HepG2 (cell line): Measurements from ENCODE around the gene ECM1. TPM values are rescaled to one million over a fixed set of nuclear protein-coding genes. Genes with fewer than 3 reads are reported as not detected.
A peak's percentile ranks its signal among the peaks of the same experiment; 100 is the strongest.

Source experiments
- ARHGAP35 ChIP-seq: sonication (generic); formaldehyde crosslinking; IDR thresholded peaks from 2 replicates; pipeline ENCODE4 v1.9.0; 2022; ENCODE audit warnings: mild to moderate bottlenecking, inconsistent platforms, moderate library complexity, missing genetic modification reagents, borderline replicate concordance
- ATF7-NPFF ChIP-seq: sonication (generic); formaldehyde crosslinking; IDR thresholded peaks from 2 replicates; pipeline ENCODE4 v1.8.1; 2023; ENCODE audit warnings: mild to moderate bottlenecking, low read depth, missing genetic modification reagents, moderate library complexity
- GATAD2A ChIP-seq: IDR thresholded peaks from 2 replicates; pipeline ENCODE4 v1.6.1; 2016
- MED13 ChIP-seq: sonication (generic); formaldehyde crosslinking; IDR thresholded peaks from 2 replicates; pipeline ENCODE4 v1.5.0; 2020; ENCODE audit warnings: missing genetic modification reagents
- MXI1 ChIP-seq: IDR thresholded peaks from 3 replicates; pipeline ENCODE4 v1.6.1; 2012; ENCODE audit warnings: low read depth, low read length, inconsistent platforms, borderline replicate concordance
- PCBP2 ChIP-seq: fragments of 200-400 bp; formaldehyde crosslinking; optimal IDR thresholded peaks from 2 replicates; pipeline ENCODE3; 2018; ENCODE audit warnings: low read length, low read depth; ENCODE audit not compliant: poor library complexity, severe bottlenecking
- SP5 ChIP-seq: IDR thresholded peaks from 2 replicates; pipeline ENCODE4 v1.6.1; 2016; ENCODE audit warnings: low read depth, borderline replicate concordance
- ZBTB8A ChIP-seq: sonication (generic); formaldehyde crosslinking; IDR thresholded peaks from 2 replicates; pipeline ENCODE4 v1.4.0; 2020; ENCODE audit warnings: mild to moderate bottlenecking, low read depth, missing genetic modification reagents, borderline replicate concordance
- ZNF121 ChIP-seq: sonication (generic); formaldehyde crosslinking; IDR thresholded peaks from 2 replicates; pipeline ENCODE4 v1.5.0; 2020; ENCODE audit warnings: mild to moderate bottlenecking, missing genetic modification reagents
- ZNF124 ChIP-seq: sonication (generic); formaldehyde crosslinking; IDR thresholded peaks from 2 replicates; pipeline ENCODE4 v1.4.0; 2020; ENCODE audit warnings: missing genetic modification reagents
- ZNF446 ChIP-seq: sonication (generic); formaldehyde crosslinking; IDR thresholded peaks from 2 replicates; pipeline ENCODE4 v1.5.0; 2020; ENCODE audit warnings: mild to moderate bottlenecking, missing genetic modification reagents
- ZNF619 ChIP-seq: sonication (generic); formaldehyde crosslinking; IDR thresholded peaks from 2 replicates; pipeline ENCODE4 v1.4.0; 2020; ENCODE audit warnings: mild to moderate bottlenecking, missing genetic modification reagents
- ZNF788 ChIP-seq: sonication (generic); formaldehyde crosslinking; IDR thresholded peaks from 2 replicates; pipeline ENCODE4 v1.5.0; 2020; ENCODE audit warnings: mild to moderate bottlenecking, missing genetic modification reagents, borderline replicate concordance
- ZNF792 ChIP-seq: IDR thresholded peaks from 2 replicates; pipeline ENCODE4 v1.6.1; 2016
- polyA plus RNA-seq, 8 experiments: library from polyadenylated mRNA; depleted of rRNA in 3 of 8; stranded (reverse) in 7 of 8; unstranded in 1 of 8; fragments of >200 nt; fragmentation: Illumina TruSeq in 4 of 8; extraction: Trizol in 4 of 8; gene quantifications; 2 replicates each; pipeline versions ENCODE4 v1.2.1 to v1.2.3, GENCODE V29; 2011 to 2016; ENCODE audit warnings: low read depth in 4 of 8, missing spikeins in 1 of 8, mixed read lengths in 1 of 8; ENCODE audit not compliant: insufficient read depth in 1 of 8
- total RNA-seq, 5 experiments: library from RNA; depleted of rRNA; stranded (reverse); fragments of >200 nt; fragmentation: Illumina TruSeq; extraction: Trizol; gene quantifications; 2 replicates each; pipeline ENCODE4 v1.2.3, GENCODE V29; 2016; ENCODE audit warnings: low read depth in 1 of 5
- TF ChIP-seq, protein P1 (sequence below): sonication (generic); formaldehyde crosslinking; IDR thresholded peaks from 2 replicates; pipeline ENCODE4 v1.4.0; 2020; ENCODE audit warnings: missing genetic modification reagents
- TF ChIP-seq, protein P2 (sequence below): sonication (generic); formaldehyde crosslinking; IDR thresholded peaks from 2 replicates; pipeline ENCODE4 v1.5.0; 2020; ENCODE audit warnings: missing genetic modification reagents, mild to moderate bottlenecking, borderline replicate concordance
- TF ChIP-seq, protein P3 (sequence below): sonication (generic); formaldehyde crosslinking; IDR thresholded peaks from 2 replicates; pipeline ENCODE4 v1.4.0; 2020; ENCODE audit warnings: mild to moderate bottlenecking, missing genetic modification reagents
- TF ChIP-seq, protein P4 (sequence below): sonication (generic); formaldehyde crosslinking; IDR thresholded peaks from 2 replicates; pipeline ENCODE4 v1.4.0; 2020; ENCODE audit warnings: missing genetic modification reagents

Gene ECM1
- total and polyA plus RNA-seq, 2 of the 13 experiments (the other 11 are each of a cell fraction or from before 2014, with no cell fraction given), result 0.42 to 1.0 TPM

DNA sequence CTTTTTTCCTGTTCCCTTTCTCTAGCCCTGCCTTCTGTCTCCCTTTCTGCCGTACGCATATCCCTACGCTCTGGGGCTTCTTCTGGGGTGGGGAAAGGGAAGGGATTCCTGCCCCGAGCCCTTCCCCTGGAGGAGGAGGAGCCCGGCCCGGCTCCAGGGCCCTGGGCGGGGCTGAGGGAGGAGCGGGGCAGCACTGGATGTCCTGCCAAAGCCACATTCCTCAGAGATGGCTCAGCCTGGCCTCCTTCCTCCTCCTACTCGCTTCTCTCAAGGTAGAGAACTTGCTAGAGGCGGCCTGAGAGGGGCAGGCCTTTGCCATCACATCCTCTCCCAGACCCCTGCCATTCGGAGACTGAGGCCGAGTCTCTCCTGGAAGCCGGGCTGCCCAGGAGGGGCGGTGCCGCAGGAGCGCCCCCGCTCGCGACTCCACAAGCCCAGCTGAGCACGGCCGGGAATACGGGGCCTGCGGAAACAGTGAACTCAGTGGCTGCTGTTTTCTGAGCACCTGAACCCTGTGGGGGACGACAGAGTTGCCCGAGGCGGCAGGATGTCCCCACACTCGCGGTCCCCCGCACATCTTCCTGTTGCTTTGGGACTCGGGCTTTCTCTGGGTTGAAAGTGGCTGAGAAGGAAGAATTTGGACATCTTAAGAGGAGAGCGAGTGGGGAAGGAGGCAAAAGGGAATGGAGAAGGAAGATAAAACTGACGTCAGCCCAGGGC, 53.5 kb downstream of the ECM1 start (continued):
- TF ChIP-seq, protein P1, sequence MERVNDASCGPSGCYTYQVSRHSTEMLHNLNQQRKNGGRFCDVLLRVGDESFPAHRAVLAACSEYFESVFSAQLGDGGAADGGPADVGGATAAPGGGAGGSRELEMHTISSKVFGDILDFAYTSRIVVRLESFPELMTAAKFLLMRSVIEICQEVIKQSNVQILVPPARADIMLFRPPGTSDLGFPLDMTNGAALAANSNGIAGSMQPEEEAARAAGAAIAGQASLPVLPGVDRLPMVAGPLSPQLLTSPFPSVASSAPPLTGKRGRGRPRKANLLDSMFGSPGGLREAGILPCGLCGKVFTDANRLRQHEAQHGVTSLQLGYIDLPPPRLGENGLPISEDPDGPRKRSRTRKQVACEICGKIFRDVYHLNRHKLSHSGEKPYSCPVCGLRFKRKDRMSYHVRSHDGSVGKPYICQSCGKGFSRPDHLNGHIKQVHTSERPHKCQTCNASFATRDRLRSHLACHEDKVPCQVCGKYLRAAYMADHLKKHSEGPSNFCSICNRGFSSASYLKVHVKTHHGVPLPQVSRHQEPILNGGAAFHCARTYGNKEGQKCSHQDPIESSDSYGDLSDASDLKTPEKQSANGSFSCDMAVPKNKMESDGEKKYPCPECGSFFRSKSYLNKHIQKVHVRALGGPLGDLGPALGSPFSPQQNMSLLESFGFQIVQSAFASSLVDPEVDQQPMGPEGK (CRISPR knock-in tag), result peak; percentile 80
- TF ChIP-seq ZNF619 (CRISPR knock-in tag), result 0 out of 2 replicates have a peak, but pooled peaks have one; percentile 9
- TF ChIP-seq SP5, result peak; percentile 89
- TF ChIP-seq ARHGAP35, result no peak
- no peak for TF ChIP-seq ZBTB8A (CRISPR knock-in tag)
- peak; percentile 40; the same call in 1 of the 2 replicates for TF ChIP-seq ZNF792 (CRISPR knock-in tag)
- peak; percentile 54; the same call in 1 of the 2 replicates for TF ChIP-seq ZNF124 (CRISPR knock-in tag)
- peak; percentile 57; the same call in 1 of the 2 replicates for TF ChIP-seq MED13
- TF ChIP-seq ATF7-NPFF, result 0 out of 2 replicates have a peak, but pooled peaks have one; percentile 43
- TF ChIP-seq, protein P2, sequence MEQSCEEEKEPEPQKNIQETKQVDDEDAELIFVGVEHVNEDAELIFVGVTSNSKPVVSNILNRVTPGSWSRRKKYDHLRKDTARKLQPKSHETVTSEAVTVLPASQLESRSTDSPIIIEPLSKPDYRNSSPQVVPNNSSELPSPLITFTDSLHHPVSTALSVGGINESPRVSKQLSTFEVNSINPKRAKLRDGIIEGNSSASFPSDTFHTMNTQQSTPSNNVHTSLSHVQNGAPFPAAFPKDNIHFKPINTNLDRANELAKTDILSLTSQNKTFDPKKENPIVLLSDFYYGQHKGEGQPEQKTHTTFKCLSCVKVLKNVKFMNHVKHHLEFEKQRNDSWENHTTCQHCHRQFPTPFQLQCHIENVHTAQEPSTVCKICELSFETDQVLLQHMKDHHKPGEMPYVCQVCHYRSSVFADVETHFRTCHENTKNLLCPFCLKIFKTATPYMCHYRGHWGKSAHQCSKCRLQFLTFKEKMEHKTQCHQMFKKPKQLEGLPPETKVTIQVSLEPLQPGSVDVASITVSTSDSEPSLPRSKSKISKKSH (CRISPR knock-in tag), result 0 out of 2 replicates have a peak, but pooled peaks have one; percentile 13
- peak; percentile 20; the same call in 1 of the 2 replicates for TF ChIP-seq ZNF788 (CRISPR knock-in tag)
- no peak for TF ChIP-seq ZNF446 (CRISPR knock-in tag)
- TF ChIP-seq, protein P3, sequence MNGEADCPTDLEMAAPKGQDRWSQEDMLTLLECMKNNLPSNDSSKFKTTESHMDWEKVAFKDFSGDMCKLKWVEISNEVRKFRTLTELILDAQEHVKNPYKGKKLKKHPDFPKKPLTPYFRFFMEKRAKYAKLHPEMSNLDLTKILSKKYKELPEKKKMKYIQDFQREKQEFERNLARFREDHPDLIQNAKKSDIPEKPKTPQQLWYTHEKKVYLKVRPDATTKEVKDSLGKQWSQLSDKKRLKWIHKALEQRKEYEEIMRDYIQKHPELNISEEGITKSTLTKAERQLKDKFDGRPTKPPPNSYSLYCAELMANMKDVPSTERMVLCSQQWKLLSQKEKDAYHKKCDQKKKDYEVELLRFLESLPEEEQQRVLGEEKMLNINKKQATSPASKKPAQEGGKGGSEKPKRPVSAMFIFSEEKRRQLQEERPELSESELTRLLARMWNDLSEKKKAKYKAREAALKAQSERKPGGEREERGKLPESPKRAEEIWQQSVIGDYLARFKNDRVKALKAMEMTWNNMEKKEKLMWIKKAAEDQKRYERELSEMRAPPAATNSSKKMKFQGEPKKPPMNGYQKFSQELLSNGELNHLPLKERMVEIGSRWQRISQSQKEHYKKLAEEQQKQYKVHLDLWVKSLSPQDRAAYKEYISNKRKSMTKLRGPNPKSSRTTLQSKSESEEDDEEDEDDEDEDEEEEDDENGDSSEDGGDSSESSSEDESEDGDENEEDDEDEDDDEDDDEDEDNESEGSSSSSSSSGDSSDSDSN (CRISPR knock-in tag), result peak; percentile 83
- no peak for TF ChIP-seq GATAD2A (CRISPR knock-in tag)
- peak; percentile 14; the same call in 1 of the 3 replicates for TF ChIP-seq MXI1
- TF ChIP-seq ZNF121 (CRISPR knock-in tag), result no peak
- peak; percentile 69 for TF ChIP-seq PCBP2
- TF ChIP-seq, protein P4, sequence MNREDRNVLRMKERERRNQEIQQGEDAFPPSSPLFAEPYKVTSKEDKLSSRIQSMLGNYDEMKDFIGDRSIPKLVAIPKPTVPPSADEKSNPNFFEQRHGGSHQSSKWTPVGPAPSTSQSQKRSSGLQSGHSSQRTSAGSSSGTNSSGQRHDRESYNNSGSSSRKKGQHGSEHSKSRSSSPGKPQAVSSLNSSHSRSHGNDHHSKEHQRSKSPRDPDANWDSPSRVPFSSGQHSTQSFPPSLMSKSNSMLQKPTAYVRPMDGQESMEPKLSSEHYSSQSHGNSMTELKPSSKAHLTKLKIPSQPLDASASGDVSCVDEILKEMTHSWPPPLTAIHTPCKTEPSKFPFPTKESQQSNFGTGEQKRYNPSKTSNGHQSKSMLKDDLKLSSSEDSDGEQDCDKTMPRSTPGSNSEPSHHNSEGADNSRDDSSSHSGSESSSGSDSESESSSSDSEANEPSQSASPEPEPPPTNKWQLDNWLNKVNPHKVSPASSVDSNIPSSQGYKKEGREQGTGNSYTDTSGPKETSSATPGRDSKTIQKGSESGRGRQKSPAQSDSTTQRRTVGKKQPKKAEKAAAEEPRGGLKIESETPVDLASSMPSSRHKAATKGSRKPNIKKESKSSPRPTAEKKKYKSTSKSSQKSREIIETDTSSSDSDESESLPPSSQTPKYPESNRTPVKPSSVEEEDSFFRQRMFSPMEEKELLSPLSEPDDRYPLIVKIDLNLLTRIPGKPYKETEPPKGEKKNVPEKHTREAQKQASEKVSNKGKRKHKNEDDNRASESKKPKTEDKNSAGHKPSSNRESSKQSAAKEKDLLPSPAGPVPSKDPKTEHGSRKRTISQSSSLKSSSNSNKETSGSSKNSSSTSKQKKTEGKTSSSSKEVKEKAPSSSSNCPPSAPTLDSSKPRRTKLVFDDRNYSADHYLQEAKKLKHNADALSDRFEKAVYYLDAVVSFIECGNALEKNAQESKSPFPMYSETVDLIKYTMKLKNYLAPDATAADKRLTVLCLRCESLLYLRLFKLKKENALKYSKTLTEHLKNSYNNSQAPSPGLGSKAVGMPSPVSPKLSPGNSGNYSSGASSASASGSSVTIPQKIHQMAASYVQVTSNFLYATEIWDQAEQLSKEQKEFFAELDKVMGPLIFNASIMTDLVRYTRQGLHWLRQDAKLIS (CRISPR knock-in tag), result peak; percentile 61; the same call in 1 of the 2 replicates
